SU-DHL-6 (cell line): ENCODE measurements around the gene EIF2S3.

ENCODE experiments used
- H2AFZ ChIP-seq: fragments of 200-600 bp; sonication (generic); 2 replicates; pipeline ENCODE4 v1.6.1; 2014; ENCODE audit warnings: low read depth, mild to moderate bottlenecking, moderate library complexity, mixed read lengths, antibody characterized with exemption, low read length; ENCODE audit not compliant: severe bottlenecking
- H3F3A ChIP-seq: fragments of 200-600 bp; shearing (Covaris generic); 2 replicates; pipeline ENCODE4 v1.6.0; 2016; ENCODE audit warnings: antibody characterized with exemption, mild to moderate bottlenecking; ENCODE audit not compliant: insufficient read depth
- H3K27ac ChIP-seq: fragments of 200-600 bp; sonication (generic); 2 replicates; pipeline ENCODE4 v1.5.1; 2016; ENCODE audit warnings: low read depth, mild to moderate bottlenecking, low read length, moderate library complexity, mixed read lengths
- H3K27me3 ChIP-seq: fragments of 200-600 bp; sonication (generic), shearing (Covaris generic); 2 replicates; pipeline ENCODE4 v1.6.0; 2014; ENCODE audit warnings: mild to moderate bottlenecking, low read length
- H3K36me3 ChIP-seq: fragments of 200-600 bp; sonication (generic); 2 replicates; pipeline ENCODE4 v1.6.1; 2014; ENCODE audit warnings: mild to moderate bottlenecking, low read length, mixed read lengths
- H3K4me2 ChIP-seq: fragments of 300-600, 200-600 bp; shearing (Covaris generic), sonication (generic); 2 replicates; pipeline ENCODE4 v1.6.0; 2014; ENCODE audit warnings: low read length, low read depth, mild to moderate bottlenecking; ENCODE audit not compliant: poor library complexity, severe bottlenecking
- H3K4me3 ChIP-seq: fragments of 200-600 bp; sonication (generic); 2 replicates; pipeline ENCODE4 v1.5.1; 2014; ENCODE audit warnings: antibody characterized with exemption, low read length, mild to moderate bottlenecking, mixed read lengths; ENCODE audit not compliant: insufficient read depth, poor library complexity, severe bottlenecking
- H3K79me2 ChIP-seq: fragments of 200-600 bp; sonication (generic); 2 replicates; pipeline ENCODE4 v1.6.1; 2014; ENCODE audit warnings: mild to moderate bottlenecking, low read length, moderate library complexity; ENCODE audit not compliant: insufficient read depth
- H3K9ac ChIP-seq: fragments of 200-600 bp; sonication (generic); 2 replicates; pipeline ENCODE4 v1.7.0; 2014; ENCODE audit warnings: mild to moderate bottlenecking, low read length
- H3K9me2 ChIP-seq: fragments of 200-600 bp; sonication (generic); replicated peaks from 2 replicates; pipeline ENCODE4 v1.6.1; 2014; ENCODE audit warnings: low read length; ENCODE audit not compliant: insufficient read depth
- H3K9me3 ChIP-seq: fragments of 200-600 bp; sonication (generic); 2 replicates; pipeline ENCODE4 v1.6.1; 2014; ENCODE audit warnings: low read length, mixed read lengths; ENCODE audit not compliant: insufficient read depth
- H4K20me1 ChIP-seq: fragments of 200-600 bp; sonication (generic); 2 replicates; pipeline ENCODE4 v1.6.1; 2014; ENCODE audit warnings: low read depth, mild to moderate bottlenecking, antibody characterized with exemption, low read length, moderate library complexity, mixed read lengths
- CTCF ChIP-seq: fragments of 200-600 bp; sonication (generic); IDR thresholded peaks from one replicate; pipeline ENCODE4 v1.5.1; 2017; ENCODE audit warnings: antibody characterized with exemption, mild to moderate bottlenecking, low read length, moderate library complexity; ENCODE audit not compliant: insufficient read depth, poor library complexity, severe bottlenecking
- EZH2phosphoT487 ChIP-seq: fragments of 200-600 bp; sonication (generic), shearing (Covaris generic); conservative IDR thresholded peaks from 2 replicates; pipeline ENCODE4 v1.6.1; 2018; ENCODE audit warnings: mild to moderate bottlenecking, antibody characterized with exemption, low read length, moderate library complexity, mixed read lengths

EIF2S3 gene

GRCh38 chrX:24097741-24098260, 43.0 kb downstream of the EIF2S3 start:
- no peaks in the 10 kb centered on the region for H3F3A ChIP-seq
- H3K4me2 ChIP-seq: no peak overlapping the region
- H3K9me2 ChIP-seq: no peaks in the 10 kb centered on the region
- H3K27me3 ChIP-seq: no peaks in the 10 kb centered on the region
- no peaks in the 10 kb centered on the region for H3K79me2 ChIP-seq
- H3K27ac ChIP-seq: no peak overlapping the region
- H3K9ac ChIP-seq: no peak overlapping the region
- H3K36me3 ChIP-seq: no peaks in the 10 kb centered on the region
- H3K4me3 ChIP-seq: no peak overlapping the region
- no peak for TF ChIP-seq CTCF
- no peaks in the 10 kb centered on the region for H3K9me3 ChIP-seq
- H2AFZ ChIP-seq: no peak overlapping the region
- H4K20me1 ChIP-seq: no peaks in the 10 kb centered on the region

- no peaks in the 10 kb centered on the region for H3K36me3 ChIP-seq
- H3K4me2 ChIP-seq: no peak overlapping the region
- no peak overlapping the region for H3K9ac ChIP-seq
- no peak for TF ChIP-seq CTCF
- no peak for TF ChIP-seq EZH2phosphoT487
- H4K20me1 ChIP-seq: no peaks in the 10 kb centered on the region
- no peak overlapping the region for H2AFZ ChIP-seq
- H3K9me2 ChIP-seq: no peaks in the 10 kb centered on the region
- H3F3A ChIP-seq: no peaks in the 10 kb centered on the region
- no peaks in the 10 kb centered on the region for H3K9me3 ChIP-seq
- no peaks in the 10 kb centered on the region for H3K79me2 ChIP-seq
- H3K4me3 ChIP-seq: no peak overlapping the region
- no peaks in the 10 kb centered on the region for H3K27me3 ChIP-seq
- no peak overlapping the region for H3K27ac ChIP-seq
These were observed 44.2 kb downstream of the EIF2S3 start for GRCh38 chrX:24098932-24099331.

GRCh38 chrX:24099394-24099793, 44.6 kb downstream of the EIF2S3 start:
- H3K9ac ChIP-seq: no peak overlapping the region
- no peak overlapping the region for H3K4me2 ChIP-seq
- no peak overlapping the region for H3K4me3 ChIP-seq
- H3K9me2 ChIP-seq: no peaks in the 10 kb centered on the region
- no peaks in the 10 kb centered on the region for H3K27me3 ChIP-seq
- H3K36me3 ChIP-seq: no peaks in the 10 kb centered on the region
- no peaks in the 10 kb centered on the region for H3F3A ChIP-seq
- H2AFZ ChIP-seq: no peak overlapping the region
- TF ChIP-seq EZH2phosphoT487: no peak
- TF ChIP-seq CTCF: no peak
- H3K79me2 ChIP-seq: no peaks in the 10 kb centered on the region
- no peaks in the 10 kb centered on the region for H3K9me3 ChIP-seq
- H4K20me1 ChIP-seq: no peaks in the 10 kb centered on the region
- H3K27ac ChIP-seq: no peak overlapping the region
